GM10847 (cell line): ENCODE measurements around the gene BRAP.

ENCODE experiments used
- POLR2A ChIP-seq: IDR thresholded peaks from 2 replicates; pipeline ENCODE4 v1.6.1; 2011; ENCODE audit not compliant: insufficient read length; ENCODE audit errors: extremely low read depth

The BRAP gene

DNA sequence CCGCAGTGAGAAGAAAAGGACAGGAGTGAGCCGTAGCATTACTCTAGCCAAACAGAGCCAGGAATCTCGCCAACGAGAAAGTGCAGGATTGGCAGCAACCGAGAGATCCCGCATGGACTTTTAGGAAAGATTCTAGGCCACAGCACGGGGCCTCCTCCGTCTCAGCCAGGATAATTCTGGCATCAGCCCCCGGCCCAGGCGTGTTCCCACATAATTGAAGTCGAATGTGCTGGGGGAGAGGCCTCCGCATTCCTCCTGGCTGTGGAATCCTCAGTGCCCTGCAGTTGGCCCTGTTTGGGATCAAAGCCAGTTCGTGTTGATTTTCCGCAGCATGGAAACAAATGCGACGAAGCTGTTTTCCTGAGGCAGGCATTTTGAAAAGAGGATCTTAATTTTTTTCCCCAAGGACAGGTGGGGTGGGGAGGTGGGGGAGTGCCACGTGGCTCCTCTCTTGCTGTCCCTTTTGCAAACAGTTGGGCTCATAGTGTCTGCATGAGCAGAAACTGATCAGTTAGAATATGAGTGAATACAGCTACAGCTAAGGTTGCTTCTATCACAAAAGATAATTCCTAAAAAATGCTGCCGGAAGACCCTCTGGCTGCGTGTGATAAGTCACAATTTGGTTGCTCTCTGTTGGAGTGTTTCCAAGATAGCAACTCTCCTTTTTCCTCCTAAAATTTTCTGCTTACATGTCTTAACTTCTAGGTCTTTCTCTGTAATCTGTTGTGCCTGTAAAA lies 49.4 kb downstream of the BRAP start:
- TF ChIP-seq POLR2A = no peak

DNA sequence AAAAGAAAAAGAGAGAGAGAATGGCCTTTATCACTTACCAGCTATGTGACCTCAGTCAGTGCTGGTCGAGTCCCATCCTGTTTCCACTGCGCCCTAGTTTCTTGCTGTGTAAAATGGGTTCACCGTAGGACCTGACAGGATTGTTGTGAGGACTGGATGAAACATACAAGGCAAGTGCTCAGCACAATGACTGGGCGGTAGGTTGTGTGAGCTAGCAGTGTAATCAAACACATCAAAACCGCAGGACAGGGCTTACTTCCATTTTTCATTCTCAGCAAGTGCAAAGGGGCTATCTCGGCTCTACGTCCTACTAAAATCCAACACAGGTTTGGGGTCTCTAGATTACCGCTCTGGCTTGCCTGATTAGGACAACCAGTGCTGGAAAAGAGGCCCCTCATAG lies 50.2 kb downstream of the BRAP start:
- no peak for TF ChIP-seq POLR2A

DNA sequence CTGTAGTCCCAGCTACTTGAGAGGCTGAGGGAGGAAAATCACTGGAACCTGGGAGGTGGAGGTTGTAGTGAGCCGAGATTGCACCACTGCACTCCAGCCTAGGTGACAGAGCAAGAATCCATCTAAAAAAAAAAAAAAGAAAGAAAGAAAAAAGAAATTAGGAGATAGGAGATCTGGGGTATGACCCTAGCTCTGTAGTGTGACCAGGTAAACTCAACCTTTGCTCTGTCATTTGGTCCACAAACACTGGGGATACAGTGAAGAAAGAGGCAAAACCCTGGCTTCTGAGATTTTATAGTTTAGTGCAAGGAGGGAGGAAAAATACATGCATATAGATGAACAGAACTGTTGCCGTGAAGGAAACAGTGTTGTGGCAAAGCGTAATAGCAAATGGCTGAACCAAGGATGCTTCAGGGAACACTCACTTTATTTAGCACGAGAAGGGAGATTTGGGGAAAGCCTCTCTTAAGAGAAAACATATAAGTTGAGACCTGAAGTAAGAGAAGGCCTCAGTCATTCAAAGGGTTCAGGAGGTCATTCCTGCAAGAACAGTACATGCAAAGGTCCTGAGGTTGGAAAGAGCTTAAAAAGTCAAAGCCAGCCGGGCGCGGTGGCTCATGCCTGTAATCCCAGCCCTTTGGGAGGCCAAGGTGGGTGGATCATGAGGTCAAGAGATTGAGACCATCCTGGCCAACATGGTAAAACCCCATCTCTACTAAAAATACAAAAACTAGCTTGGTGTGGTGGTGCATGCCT lies 57.1 kb downstream of the BRAP start:
- TF ChIP-seq POLR2A = no peak

DNA sequence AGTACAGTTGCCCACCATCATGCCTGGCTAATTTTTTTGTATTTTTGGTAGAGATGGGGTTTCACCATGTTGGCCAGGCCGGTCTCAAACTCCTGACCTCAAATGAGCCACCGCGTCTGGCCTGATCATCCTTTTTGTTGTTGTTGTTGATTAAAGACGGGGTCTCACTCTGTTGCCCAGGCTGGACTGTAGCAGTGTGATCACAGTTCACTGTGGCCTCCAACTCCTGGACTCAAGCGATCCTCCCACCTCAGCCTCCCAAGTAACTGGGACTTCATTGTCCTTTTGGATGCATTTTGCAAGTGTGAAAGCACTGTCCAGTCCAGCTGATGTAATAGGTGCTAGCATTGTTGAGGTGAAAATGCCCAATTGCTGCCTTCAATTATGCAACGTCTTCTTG lies 59.5 kb downstream of the BRAP start:
- no peak for TF ChIP-seq POLR2A

DNA sequence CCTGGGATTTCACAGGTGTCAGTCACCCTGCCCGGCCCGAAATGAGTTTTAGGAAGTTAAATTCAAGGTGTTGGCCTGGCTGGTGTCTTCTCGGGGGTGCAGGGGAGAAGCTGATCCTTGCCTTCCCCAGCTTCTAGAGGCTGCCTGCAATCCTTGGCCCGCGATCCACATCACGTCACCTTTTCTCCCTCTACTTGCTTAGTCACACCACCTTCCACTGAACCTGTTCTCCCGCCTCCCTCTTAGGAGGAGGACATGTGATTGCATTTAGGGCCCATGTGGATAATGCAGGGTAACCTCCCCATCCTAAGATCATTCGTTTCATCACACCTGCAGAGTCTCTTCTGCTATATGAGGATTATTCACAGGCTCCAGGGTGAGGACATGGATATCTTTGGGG lies 61.2 kb downstream of the BRAP start:
- TF ChIP-seq POLR2A = no peak

DNA sequence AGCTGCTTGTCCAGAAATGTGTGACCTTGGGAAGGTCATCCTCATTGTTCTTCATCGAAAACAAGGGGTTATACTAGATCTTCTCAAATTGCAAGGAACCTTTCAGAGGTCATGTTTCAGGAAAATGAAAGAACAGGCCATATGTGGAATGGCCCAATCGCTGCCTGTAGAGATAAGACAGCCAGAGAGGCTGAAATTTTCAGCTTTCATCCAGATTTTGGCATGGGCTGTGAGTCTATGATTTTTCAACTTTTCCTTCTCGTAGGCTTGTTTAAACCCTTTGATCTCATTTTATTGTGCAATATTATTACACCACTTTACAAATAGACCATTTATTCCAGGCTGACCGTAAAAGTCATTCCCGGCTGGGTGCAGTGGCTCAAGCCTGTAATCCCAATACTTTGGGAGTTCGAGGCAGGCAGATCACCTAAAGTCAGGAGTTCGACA lies 69.6 kb downstream of the BRAP start:
- no peak for TF ChIP-seq POLR2A

DNA sequence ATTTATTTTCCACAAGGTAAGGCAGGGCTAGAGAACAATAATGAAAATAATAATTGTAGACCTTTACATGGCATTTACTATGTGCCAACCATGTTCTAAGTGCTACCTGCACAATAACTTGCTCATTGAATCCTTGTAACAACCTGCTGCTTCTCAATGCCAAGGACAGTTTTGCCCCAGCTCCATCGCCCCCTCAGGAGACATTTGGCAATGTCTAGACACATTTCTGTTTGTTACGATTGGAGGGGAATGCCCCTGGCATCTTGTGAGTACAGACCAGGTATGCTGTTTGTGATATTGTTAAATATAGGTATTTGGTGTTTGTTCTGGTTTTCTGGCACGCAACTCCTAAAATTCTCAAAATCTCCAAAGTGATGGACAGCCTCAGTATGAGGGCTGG lies 78.5 kb downstream of the BRAP start:
- TF ChIP-seq POLR2A = no peak

DNA sequence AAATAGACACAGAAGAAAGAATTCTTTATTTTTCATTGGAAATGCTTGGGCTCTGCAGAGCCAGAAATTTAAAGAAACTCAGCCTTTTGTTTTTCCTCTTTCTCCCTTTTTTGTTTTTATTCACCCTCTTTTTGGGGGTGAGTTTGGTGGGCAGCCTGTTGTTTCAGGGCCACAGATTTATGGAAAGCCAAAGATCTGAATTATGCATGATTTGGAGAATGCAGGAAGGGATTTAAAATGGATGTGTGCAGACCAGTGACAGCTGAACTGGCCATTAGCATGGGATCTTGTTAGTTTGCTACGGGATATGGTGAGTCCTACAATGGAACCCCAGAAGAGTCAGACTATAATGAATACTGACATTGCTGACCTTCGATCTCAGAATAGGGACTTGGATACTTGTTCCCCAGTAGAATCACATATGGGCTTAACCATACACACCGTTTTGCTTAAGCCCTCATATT lies 79.0 kb downstream of the BRAP start:
- no peak for TF ChIP-seq POLR2A

DNA sequence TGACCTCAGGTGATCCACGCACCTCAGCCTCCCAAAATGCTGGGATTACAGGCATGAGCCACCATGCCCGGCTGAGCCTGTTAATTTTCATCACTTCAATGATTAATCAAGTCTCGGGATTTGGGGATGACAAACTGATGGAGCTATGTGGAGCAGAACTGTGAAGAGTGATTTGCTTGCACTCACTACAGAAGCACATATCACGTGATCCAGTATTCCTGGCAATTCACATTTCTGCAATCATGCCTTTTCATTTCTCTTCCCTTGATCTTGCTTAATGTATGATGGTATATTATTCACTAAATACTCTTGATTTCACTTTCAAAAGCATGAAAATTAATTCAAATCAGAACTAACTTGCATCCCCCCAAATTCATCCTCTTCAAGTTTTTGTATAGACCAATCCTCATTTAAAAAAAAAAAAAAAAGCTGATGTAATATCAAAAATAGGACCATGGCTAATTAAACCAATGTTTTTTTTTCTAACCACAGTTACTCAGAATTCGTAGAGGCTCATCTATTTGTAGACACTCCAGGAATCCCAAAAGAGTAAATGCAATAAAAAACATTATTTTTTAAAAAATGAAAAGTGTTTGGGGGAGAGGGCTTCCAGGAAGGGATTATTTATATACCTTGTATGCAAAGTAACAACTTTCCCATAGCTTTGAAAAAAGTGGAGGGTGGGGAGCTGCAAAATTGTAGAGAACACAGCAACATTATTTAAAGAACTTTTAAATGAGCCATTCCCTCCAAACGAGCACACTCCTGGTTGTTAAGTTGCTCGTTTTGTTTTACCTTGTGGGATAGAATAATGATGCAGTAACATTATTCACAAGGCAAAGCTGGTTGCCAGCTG lies 79.6 kb downstream of the BRAP start:
- TF ChIP-seq POLR2A = no peak

DNA sequence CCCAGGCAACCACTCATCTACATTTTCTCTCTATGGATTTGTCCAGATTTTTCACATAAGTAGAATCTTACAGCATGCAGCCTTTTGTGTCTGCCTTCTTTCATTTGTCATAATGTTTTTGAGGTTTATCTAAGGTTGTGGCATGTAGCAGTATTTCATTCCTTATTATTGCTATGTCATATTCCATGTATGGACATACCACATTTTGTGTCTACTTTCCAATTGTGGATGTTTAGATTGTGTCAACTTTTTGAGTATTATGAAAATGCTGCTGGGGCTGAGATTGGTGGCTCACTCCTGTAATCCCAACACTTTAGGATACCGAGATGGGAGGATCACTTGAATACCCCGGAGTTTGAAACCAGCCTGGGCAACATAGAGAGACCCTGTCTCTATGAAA lies 83.4 kb downstream of the BRAP start:
- TF ChIP-seq POLR2A = no peak

DNA sequence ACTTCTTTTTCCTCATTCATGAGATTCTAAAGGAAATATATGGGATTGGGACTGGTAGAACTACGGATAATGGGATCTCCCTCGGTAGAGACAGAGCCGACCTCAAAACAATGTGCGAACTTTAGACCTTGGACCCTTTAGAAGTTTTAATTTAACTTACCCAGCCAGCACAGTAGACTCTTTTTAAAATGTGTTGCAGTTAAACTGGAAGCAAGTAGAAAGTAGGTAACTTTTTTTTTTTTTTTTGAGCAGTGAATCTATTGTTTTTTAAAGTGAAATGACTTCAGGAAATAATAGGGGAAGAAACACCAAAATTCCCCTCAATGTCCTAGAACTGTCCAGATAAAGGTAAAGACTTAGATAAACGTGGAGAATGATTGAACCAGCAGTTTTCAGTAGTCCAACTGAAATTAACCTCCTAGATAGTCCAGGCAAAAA lies 85.5 kb downstream of the BRAP start:
- no peak for TF ChIP-seq POLR2A

DNA sequence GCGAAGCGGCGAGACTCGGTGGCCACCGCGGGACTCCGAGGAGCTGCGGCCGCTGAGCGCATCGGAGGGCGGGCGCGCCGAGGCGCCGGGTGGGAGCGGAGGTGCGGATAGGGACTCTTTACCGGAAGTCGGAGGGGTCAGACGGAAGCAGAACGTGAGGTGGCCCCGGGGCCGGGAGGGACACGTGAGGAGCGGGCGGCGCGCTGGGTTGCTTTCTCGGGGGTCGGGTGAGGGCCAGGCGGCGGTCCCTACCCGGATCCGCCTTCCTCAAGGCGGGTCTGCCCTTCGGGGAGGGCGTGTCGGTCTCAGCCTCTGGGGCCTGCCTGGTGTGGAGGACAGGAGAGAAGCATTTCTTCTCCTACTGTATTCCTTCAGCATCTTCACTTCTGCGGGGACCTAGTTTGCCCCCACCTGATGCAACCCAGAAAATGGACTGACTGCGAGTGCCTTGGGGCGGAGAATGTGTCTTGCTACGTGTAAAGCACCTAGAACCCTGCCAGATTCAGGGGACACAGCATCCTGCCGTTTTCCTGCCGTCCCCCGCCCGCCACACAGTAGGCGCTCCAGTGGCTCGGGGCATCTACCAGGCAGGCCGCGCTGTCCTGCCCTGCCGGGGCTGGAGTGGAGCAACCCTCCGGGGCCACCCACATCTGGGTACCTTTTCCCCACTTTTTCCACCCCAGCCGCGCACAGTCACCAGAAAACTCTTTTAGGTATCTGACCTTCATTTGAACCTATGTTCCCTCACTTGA lies 86.1 kb downstream of the BRAP start:
- TF ChIP-seq POLR2A = peak; percentile 83

DNA sequence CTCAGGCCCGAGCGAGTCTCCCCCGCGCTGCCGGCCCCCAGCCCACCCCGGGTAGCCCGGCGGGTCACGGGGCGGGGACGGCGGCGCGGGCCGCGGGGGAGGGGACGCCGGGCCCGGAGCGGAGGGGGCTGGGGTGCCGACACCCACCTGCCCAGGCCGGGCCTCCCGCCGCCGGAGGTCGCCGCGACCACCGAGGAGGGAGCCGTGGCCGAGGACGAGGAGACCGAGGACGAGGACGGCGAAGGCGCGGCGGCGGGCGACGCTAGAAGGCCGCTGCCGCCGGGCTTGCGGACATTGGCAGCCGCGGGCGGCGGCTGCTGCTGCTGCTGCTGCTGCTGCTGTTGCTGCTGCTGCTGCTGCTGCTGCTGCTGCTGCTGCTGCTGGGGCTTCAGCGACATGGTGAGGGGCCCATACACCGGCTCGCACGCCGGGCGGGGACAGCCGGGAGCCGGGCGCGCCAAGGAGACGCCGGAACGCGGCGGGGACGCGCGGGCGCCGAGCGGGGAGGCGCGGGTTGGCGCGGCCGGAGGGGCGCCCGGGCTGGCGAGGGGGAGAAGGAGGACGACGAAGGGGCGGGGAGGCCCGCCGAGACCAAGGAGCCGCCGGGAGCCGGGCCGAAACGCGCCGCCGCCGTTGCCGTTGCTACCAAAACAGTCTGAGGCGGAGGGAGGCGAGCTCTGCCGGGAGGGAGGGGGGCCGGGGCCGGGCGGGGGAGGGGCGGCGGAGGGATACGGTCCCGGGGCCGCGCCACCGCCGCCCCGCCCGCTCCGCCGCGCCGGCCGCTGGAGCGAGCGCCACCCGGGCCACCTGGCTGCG lies 86.9 kb downstream of the BRAP start, which contains the start of gene ATXN2:
TSS of gene ATXN2 (minus strand) at position 679 of the 816 bp plus-strand sequence. CDS start at position 398, 281 bp downstream.
- no peak for TF ChIP-seq POLR2A
